IPS DF 4.7 (cell line): ENCODE measurements around the gene STK40.

Experiments
- DNase-seq: peaks from one replicate; pipeline ENCODE4 v3.0.0-alpha.2; 2013; ENCODE audit warnings: low spot score; ENCODE audit errors: extremely low read depth

STK40 gene

GRCh38 chr1:36385410-36386264, at the start of gene STK40:
TSS of gene STK40 (minus strand) at chr1:36385924. CDS start at chr1:36361332, 24,592 bp downstream.
- DNase-seq: peak; percentile 94

- DNase-seq: no peak
Measured at GRCh38 chr1:36433102-36433501, 47.4 kb upstream of the STK40 start.

DNA sequence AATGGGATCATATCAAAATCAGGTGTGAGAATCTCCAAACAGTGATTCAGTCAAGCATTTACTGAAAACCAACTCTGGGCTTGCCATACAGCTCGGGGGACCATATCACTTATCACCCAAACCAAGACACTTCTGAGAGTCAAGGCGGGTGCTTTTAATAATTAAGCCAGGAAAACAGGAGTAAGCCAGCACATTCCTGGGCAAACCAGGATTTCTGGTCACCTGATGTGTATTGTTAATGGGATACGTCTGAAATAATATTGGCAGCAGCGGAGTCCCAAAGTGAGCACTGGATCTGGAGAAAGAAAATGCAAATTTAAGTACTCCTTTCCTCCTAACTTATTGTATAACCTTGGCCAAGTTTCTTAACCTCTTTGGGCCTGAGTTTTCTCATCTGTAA, 46.9 kb upstream of the STK40 start:
- no peak for DNase-seq

GRCh38 chr1:36425791-36426190, 40.1 kb upstream of the STK40 start:
- no peak for DNase-seq

- no peak for DNase-seq
Measured at GRCh38 chr1:36421649-36422048, 35.9 kb upstream of the STK40 start.

DNA sequence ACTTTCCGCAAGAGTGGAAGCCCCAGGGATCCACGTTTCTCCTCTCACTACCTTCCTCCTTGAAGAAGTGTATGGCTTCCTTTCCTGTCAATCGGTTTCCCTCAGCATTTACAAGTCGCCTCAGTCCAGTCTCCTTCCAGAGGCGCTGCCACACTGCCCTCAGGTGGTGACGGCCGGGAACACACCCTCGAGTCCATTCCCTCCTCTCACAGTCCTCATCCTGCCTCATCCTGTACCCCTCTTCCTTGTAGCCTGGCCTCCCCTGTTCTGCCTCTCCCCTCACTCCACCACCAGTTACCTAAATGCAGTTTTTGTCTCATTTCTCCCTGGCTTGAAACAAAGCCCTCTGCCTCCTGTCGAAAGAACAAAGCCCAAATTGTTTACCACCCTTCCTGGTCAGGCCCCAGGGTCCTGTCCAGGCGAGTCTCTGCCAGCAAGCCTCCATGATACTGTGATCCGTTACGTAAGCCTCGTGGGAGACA, 35.2 kb upstream of the STK40 start:
- no peak for DNase-seq

DNA sequence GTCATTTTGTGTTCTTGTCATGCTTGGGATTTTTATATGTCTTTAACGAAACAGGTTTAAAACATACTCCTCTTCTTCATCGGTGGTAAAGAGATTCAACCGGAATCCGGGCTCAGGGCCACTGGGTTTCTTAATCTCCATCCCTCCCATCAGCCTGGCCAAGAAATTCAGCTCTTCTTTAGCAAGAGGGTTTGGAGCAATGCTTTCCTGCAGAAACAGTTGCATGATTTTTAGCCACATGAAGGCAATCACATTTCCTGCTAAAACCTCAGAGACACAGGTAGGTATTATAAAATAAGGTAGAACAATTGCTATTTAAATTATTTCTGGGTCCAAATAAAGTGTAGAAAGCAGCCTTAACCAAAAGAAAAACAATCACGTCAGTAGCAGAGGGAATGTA, 34.7 kb upstream of the STK40 start:
- DNase-seq: no peak

DNA sequence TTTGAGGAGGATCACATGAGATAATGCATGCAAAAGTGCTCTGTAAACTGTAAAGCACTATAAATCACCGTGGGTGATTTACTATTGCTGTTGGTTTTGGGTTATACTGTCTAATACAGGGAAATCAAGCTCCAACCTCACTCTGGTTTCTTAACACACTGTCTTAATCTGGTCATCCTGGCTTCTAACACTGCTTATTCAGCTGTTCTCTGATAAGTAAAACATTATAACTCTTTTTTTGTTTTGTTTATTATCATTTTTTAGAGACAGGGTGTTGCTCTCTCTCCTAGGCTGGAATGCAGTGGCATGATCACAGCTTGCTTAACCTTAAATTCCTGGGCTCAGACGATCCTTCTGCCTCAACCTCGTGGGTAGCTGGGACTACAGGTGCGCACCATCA, 33.8 kb upstream of the STK40 start:
- no peak for DNase-seq

DNA sequence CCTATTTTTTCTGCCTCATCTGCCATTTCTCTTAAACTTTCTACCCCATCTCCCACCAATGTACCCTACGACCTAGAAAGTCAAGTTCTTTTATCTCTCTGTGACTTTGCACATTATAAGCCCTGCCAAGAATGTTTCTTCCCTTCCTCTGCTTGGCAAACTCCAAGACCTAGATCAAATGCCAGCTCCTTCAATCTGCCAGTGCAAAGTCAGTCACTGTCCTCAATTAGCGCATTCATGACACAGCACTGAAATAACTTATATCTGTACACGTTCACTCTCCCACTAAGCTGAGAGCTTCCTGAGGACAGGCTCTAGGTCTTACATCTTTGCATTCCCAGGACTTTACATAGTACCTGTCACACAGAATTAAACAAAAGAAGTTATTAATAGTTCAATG, 33.4 kb upstream of the STK40 start:
- no peak for DNase-seq

DNA sequence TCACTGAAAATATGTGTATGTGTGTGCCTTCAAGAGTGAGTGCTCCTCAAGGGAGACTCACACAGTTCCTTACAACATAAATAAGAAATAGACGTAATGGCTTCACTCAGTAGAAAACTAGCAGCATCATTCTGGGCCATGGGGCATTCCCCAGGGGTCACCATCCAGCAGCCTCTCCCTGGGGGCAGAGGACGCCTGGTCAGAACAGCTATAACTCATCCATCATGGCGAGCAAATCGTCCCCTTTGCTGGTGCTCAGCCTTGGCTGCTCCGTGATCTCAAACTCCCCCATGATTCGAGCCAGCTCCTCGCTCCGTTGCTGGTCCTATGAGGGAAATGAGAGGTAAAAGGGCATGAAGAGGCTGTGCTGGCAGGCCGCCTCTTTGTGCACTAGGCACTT, 32.2 kb upstream of the STK40 start:
- DNase-seq: no peak

DNA sequence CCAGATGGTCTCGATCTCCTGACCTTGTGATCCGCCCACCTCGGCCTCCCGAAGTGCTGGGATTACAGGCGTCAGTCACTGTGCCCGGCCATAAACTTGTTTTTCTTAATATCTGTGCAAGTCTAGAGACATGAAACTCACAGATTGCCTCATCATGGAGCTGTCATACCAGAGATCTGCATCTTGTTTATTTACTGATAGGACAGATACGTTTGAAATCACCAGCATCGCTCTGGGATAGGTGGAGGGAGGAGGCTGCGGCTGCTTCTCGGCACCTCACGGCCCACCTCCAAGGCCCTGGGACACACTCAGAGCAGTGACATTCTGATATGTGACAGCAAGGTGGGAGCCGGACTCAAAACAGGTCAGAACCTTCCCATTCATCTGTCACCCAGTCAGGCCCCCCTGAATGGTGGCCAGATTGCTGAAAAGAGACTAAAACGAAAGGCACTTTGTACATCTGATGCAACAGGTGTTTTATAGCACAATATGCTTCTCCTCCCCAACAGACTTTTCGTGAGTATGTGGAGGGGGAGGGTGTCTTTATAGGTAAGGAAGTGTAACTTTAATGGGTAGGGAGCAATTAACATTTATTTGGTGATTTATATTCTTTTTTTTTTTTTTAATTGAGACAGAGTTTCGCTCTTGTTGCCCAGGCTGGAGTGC, 30.1 kb upstream of the STK40 start:
- no peak for DNase-seq

DNA sequence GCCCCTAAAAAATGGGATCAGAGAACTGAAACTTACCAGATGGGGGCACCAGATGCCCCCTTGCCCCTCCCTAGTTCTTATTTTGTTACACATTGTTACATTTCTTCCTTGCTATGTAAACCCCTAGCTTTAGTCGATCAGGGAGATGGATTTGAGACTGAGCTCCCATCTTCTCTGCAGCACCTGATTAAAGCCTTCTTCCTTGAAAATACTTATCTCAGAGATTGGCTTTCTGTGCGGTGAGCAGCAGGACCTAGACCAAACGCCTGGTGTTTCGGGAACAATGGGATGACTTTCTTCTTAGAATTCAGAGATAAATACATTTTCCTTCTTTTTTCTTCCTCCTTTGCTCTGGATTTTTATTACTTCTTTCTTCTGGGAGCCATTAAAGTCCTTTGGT, 28.7 kb upstream of the STK40 start:
- no peak for DNase-seq

DNA sequence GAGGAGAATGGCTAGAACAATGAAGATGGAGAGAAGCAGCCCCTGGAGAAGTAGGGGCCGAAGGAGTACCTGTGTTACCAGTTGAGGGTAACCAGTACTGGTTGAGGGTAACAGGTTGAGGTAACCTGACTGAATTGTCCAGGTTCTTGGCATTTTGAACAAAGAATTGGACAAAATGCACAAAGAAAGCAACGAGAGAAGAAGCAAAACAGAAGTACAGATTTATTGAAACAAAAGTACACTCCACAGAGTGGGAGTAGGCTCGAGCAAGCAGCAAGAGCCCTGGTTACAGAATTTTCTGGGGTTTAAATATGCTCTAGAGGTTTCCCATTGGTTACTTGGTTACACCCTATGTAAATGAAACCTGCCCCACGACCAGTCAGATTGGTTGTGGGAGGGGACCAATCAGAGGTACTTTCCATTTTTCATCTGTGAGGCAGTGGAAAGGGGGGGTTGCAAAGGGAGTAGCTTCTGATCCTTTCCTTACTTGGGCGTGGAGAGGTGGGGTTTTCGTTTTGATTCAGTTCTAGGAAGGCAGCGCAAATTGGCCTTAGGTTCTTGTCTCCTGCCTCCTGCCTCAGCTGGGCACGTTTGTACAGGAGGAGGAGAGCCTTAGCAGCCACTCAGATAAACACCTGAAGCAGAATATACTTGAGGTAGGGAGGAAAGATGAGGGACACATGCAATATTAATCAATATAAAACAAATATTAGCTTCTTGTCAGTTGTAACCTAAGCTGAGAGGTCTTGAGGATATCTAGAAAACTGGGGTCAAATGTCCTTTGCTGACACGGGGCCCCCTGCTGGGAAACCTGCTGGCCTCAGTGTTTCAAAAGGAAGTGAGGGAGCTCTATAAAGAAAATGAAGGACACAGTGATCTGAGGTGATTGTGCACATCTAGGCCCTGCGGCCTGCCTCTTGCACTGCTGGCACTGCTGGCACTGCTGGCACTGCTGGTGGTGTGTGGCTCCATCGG, 26.2 kb upstream of the STK40 start:
- no peak for DNase-seq

GRCh38 chr1:36408479-36408878, 22.8 kb upstream of the STK40 start:
- no peak for DNase-seq

- no peak for DNase-seq
Measured at GRCh38 chr1:36406440-36406839, 20.7 kb upstream of the STK40 start.

GRCh38 chr1:36402504-36402890, 16.8 kb upstream of the STK40 start:
- no peak for DNase-seq

DNA sequence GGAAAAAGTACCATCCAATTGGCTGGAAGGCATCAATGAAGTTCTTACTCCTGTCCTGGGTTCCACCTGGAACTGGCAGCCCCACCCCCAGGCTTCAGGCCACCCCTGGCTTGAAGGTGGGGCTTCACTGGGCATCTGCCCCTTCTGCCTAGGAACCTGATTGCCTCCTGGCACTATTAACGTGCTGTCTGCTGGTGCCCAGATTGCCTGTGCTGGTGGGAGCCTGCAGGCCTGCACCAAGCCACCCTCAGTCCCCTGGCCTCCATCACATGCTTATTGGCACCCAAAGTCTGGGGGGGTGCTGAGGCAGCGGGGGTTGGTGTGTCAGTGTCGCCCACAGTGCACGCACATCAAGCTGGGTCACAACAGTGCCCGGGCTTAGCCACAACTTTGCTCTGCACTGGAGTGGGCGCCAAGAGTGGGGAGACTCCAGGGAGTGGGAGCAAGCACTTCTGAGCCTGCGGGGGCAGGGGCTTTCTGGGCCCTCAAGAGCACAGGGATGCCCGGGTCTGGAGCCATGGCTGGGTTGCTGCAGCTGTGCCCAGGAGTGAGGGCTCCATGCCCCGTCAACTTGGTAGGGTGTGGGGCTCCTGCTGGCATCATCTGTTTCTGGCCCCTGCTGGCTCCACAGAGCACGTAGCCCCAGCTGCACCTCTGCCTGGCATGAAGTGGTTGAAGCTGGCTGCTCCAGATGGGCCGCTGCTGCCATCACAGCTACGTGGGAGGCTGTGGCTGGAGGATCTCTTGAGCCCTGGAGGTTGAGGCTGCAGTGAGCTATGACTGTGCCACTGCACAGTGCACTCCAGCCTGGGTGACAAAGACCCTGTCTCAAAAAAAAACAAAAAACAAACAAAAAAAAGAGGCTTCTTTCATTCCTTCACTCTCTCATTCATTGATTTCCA, 16.1 kb upstream of the STK40 start:
- DNase-seq: no peak

- DNase-seq: no peak
Measured at GRCh38 chr1:36400825-36401601, 15.3 kb upstream of the STK40 start.

DNA sequence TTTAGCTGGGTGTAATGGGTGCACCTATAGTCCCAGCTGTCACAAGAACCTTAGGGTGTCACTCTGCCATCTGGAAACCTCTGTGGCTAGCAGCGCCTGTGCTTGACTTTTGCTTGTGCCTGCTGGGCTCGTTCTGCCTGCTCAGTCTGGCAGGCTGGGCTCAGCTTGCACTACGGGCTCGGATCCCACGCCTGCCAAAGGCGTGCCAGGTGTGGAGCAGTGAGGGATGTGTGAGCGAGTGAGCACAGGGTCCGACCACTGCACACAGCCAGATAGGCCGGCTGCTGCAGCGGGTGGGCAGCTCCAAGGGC, 14.7 kb upstream of the STK40 start:
- no peak for DNase-seq

GRCh38 chr1:36398370-36398977, 12.8 kb upstream of the STK40 start:
- DNase-seq: no peak
